Naive thymus-derived CD8-positive, alpha-beta T cell (primary cell): ENCODE results near the gene UST. TPM values are rescaled to one million over a fixed set of nuclear protein-coding genes. Genes with fewer than 3 reads are reported as not detected.
"Not testable (repeated sequence)": the region's sequence is repeated elsewhere in the genome, so short reads cannot be mapped to it uniquely, and the experiment has no call there.

Source experiments
- ATAC-seq, 2 donors: fragments of 150-1000 bp; cut with Tn5 transposase in 1 of 2; sonication (Bioruptor Pico), chemical (Tn5 transposase) in 1 of 2; 1 replicate in 1 of 2; 2 replicates in 1 of 2; pipeline ENCODE4 v1.10.0; 2021; ENCODE audit warnings: mild to moderate bottlenecking in 2 of 2, moderate library complexity in 2 of 2
- POLR2A ChIA-PET: fragments of 350-600 bp; sonication (Branson Sonifier 250); formaldehyde crosslinking; loops from one replicate; lab custom pipeline; 2021; ENCODE audit warnings: antibody characterized with exemption; lab: Charles Lee
- DNase-seq, 10 donors: peaks; one replicate each; pipeline versions ENCODE4 v3.0.0 to v3.0.0-alpha.2; 2020 to 2022
- H3K27ac Mint-ChIP-seq, 10 donors: one replicate each; pipeline ENCODE4 v1.8.0; 2020 to 2022; ENCODE audit warnings: mild to moderate bottlenecking in 10 of 10, mixed read lengths in 10 of 10, moderate library complexity in 4 of 10, inconsistent platforms in 1 of 10
- H3K27me3 Mint-ChIP-seq, 5 donors: one replicate each; pipeline ENCODE4 v1.8.0; 2021 to 2022; ENCODE audit warnings: mixed read lengths in 5 of 5
- H3K36me3 Mint-ChIP-seq, 3 donors: one replicate each; pipeline ENCODE4 v1.8.0; 2020 to 2022; ENCODE audit warnings: mixed read lengths in 3 of 3, mild to moderate bottlenecking in 2 of 3, inconsistent platforms in 1 of 3
- H3K4me1 Mint-ChIP-seq, 4 donors: one replicate each; pipeline ENCODE4 v1.8.0; 2021 to 2022; ENCODE audit warnings: mixed read lengths in 4 of 4
- H3K4me3 Mint-ChIP-seq, 10 donors: one replicate each; pipeline ENCODE4 v1.8.0; 2020 to 2022; ENCODE audit warnings: mild to moderate bottlenecking in 10 of 10, mixed read lengths in 10 of 10, moderate library complexity in 6 of 10, inconsistent platforms in 1 of 10
- H3K9me3 Mint-ChIP-seq, 9 donors: one replicate each; pipeline ENCODE4 v1.8.0; 2020 to 2022; ENCODE audit warnings: mixed read lengths in 9 of 9, mild to moderate bottlenecking in 3 of 9, inconsistent platforms in 1 of 9, moderate library complexity in 1 of 9
- polyA plus RNA-seq, 3 donors: library from polyadenylated mRNA; unstranded; fragments of 300-500 nt; fragmentation: Illumina TruSeq; gene quantifications; one replicate each; pipeline ENCODE4 v1.2.3, GENCODE V29; 2021
- total RNA-seq, 8 experiments: library from RNA in 2 of 8; stranded (reverse) in 2 of 8; gene quantifications; one replicate each; pipeline ENCODE4 v1.2.3 and lab custom pipeline; 2021 to 2026

The UST gene
- total and polyA plus RNA-seq, 5 experiments from 2014 or later, result 0.08 to 1.4 (median 0.47) TPM

GRCh38 chr6:148852688-148853087 is 105.9 kb downstream of the UST start:
- POLR2A ChIA-PET, result no interaction called here
- Mint-ChIP-seq H3K27ac (no peak overlapping the region), H3K4me1 (peaks cover 0 to 15% (median under 1%) of the 10 kb centered on the region in 4 donors), H3K9me3 (no peaks in the 10 kb centered on the region), H3K36me3 (peaks cover 0 to 6% (median 0%) of the 10 kb centered on the region in 3 donors), H3K4me3 (no peak overlapping the region), H3K27me3 (peaks cover 0 to 3% (median 0%) of the 10 kb centered on the region in 5 donors)
- DNase-seq (no peak), ATAC-seq (no peak)

DNA sequence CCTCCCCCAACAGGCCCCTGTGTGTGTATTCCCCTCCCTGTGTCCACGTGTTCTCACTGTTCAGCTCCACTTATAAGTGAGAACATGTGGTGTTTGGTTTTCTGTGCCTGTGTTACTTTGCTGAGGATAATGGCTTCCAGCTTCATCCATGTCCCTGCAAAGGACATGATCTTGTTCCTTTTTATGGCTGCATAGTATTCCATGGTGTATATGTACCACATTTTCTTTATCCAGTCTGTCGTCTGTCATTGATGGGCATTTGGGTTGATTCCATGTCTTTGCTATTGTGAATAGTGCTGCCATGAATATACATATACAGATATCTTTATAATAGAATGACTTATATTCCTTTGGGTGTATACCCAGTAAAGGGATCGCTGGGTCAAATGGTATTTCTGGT is 106.3 kb downstream of the UST start:
- peaks cover 0 to 16% (median under 1%) of the 10 kb centered on the region in 4 donors for H3K4me1 Mint-ChIP-seq
- H3K27ac Mint-ChIP-seq, H3K27me3 Mint-ChIP-seq, DNase-seq, ATAC-seq, H3K36me3 Mint-ChIP-seq, H3K9me3 Mint-ChIP-seq, H3K4me3 Mint-ChIP-seq, POLR2A ChIA-PET: not testable (repeated sequence)

- Mint-ChIP-seq H3K4me3 (no peak overlapping the region), H3K36me3 (peaks cover 0 to 6% (median 0%) of the 10 kb centered on the region in 3 donors), H3K27me3 (peaks cover 0 to 3% (median 0%) of the 10 kb centered on the region in 5 donors), H3K4me1 (peaks cover 0 to 20% (median under 1%) of the 10 kb centered on the region in 4 donors), H3K27ac (no peak overlapping the region), H3K9me3 (no peaks in the 10 kb centered on the region)
- POLR2A ChIA-PET, result no interaction called here
- ATAC-seq (no peak), DNase-seq (no peak)
These were observed 107.3 kb downstream of the UST start for GRCh38 chr6:148854096-148854495.

- H3K36me3 Mint-ChIP-seq, result peaks cover 0 to 6% (median 0%) of the 10 kb centered on the region in 3 donors
- POLR2A ChIA-PET, result no interaction called here
- peaks cover 0 to 3% (median 0%) of the 10 kb centered on the region in 5 donors for H3K27me3 Mint-ChIP-seq
- H3K4me1 Mint-ChIP-seq, result peaks cover 0 to 17% (median 0%) of the 10 kb centered on the region in 4 donors
- no peak for ATAC-seq
- H3K9me3 Mint-ChIP-seq, result no peaks in the 10 kb centered on the region
- no peak for DNase-seq
- H3K27ac Mint-ChIP-seq, result no peak overlapping the region
- no peak overlapping the region for H3K4me3 Mint-ChIP-seq
These were observed 108.2 kb downstream of the UST start for GRCh38 chr6:148854992-148855391.

GRCh38 chr6:148855744-148856143 is 108.9 kb downstream of the UST start:
- Mint-ChIP-seq H3K9me3 (no peaks in the 10 kb centered on the region), H3K4me1 (peaks cover 0 to 17% (median 0%) of the 10 kb centered on the region in 4 donors), H3K27ac (no peak overlapping the region), H3K4me3 (no peak overlapping the region), H3K36me3 (peaks cover 0 to 6% (median 0%) of the 10 kb centered on the region in 3 donors), H3K27me3 (peaks cover 0 to 3% (median 0%) of the 10 kb centered on the region in 5 donors)
- DNase-seq (no peak), ATAC-seq (no peak)
- POLR2A ChIA-PET, result no interaction called here

DNA sequence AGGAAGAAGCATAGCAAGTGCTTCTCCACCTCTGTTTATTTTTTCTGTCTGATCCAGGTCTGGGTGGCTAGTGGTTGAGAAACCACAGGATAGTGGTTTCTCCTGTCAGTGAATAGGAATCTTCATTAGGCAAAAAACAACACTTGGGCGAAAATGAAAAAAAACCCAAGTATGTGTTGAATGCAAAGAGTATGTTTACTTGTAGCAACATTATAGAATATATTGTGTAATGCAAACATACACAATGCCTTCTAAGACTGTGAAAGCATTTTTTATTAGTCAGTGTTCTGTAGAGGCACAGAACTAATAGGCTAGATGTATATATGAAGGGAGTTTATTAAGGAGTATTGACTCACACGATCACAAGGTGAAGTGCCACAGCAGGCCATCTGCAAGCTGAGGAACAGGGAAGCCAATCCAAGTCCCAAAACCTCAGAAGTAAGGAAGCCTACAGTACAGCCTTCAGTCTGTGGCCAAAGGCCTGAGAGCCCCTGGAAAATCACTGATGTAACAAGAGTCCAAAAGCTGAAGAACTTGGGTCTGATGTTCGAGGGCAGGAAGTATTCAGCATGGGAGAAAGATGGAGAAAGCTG is 111.1 kb downstream of the UST start:
- POLR2A ChIA-PET, result no interaction called here
- Mint-ChIP-seq H3K36me3 (peaks cover 0 to 11% (median 0%) of the 10 kb centered on the region in 3 donors), H3K4me3 (no peak overlapping the region), H3K27ac (no peak overlapping the region), H3K4me1 (peaks cover 0 to 17% (median 0%) of the 10 kb centered on the region in 4 donors), H3K27me3 (peaks cover 0 to 7% (median 0%) of the 10 kb centered on the region in 5 donors), H3K9me3 (peaks cover 0 to 21% (median 3%) of the 10 kb centered on the region in 9 donors)
- no peak for DNase-seq
- no peak for ATAC-seq

GRCh38 chr6:148864132-148864531 is 117.3 kb downstream of the UST start:
- peaks cover 0 to 28% (median 4%) of the 10 kb centered on the region in 9 donors for H3K9me3 Mint-ChIP-seq
- H3K27me3 Mint-ChIP-seq, result peaks cover 0 to 16% (median 2%) of the 10 kb centered on the region in 5 donors
- POLR2A ChIA-PET, DNase-seq, H3K4me3 Mint-ChIP-seq, H3K36me3 Mint-ChIP-seq, ATAC-seq, H3K27ac Mint-ChIP-seq: not testable (repeated sequence)
- peaks cover 0 to 28% (median 0%) of the 10 kb centered on the region in 4 donors for H3K4me1 Mint-ChIP-seq

GRCh38 chr6:148864941-148865340 is 118.1 kb downstream of the UST start:
- peaks cover 0 to 28% (median 4%) of the 10 kb centered on the region in 9 donors for H3K9me3 Mint-ChIP-seq
- ATAC-seq, result no peak

DNA sequence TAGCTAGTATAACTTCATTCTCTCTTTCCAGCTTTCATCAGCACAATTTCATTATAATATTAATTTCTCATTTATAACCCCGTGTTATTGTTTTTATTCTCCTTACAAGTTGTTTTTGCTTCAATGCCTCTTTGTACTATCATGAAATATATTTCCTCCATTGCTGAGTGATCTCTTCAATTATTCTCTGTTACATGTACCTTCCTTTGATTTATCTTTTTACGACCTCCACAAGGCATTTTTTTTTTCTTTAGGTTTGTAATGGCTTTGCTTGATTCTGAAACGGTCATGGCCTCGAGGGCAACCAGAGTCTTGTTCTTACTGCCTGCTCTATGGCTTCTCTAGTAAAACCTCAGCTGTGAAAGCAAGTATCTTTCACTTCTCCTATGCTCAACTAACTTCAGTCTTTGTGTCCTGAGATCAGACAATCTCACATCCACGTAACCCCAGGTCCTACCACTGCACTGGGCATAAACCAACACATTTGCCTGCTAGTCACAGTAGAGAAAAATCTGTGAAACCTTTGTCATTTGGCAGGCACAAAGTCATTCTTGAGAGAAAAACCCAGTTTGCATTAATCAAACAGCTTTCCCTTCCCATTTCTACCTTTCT is 119.9 kb downstream of the UST start:
- Mint-ChIP-seq H3K36me3 (peaks cover 0 to 5% (median 2%) of the 10 kb centered on the region in 3 donors), H3K4me3 (no peak overlapping the region), H3K4me1 (peaks cover 0 to 37% (median 0%) of the 10 kb centered on the region in 4 donors), H3K27ac (peak overlapping the region in 1 of 10 donors; percentile 32), H3K27me3 (peaks cover 0 to 10% (median 2%) of the 10 kb centered on the region in 5 donors), H3K9me3 (peaks cover 0 to 18% (median under 1%) of the 10 kb centered on the region in 9 donors)
- DNase-seq (no peak), ATAC-seq (no peak)
- POLR2A ChIA-PET, result no interaction called here

More at GRCh38 chr6:148864941-148865340, 118.1 kb downstream of the UST start:
- POLR2A ChIA-PET, result no interaction called here
- Mint-ChIP-seq H3K4me1 (peaks cover 0 to 33% (median 0%) of the 10 kb centered on the region in 4 donors), H3K4me3 (no peak overlapping the region), H3K27me3 (peaks cover 0 to 16% (median 2%) of the 10 kb centered on the region in 5 donors), H3K36me3 (peaks cover 0 to 10% (median 2%) of the 10 kb centered on the region in 3 donors), H3K27ac (no peak overlapping the region)
- DNase-seq, result no peak

DNA sequence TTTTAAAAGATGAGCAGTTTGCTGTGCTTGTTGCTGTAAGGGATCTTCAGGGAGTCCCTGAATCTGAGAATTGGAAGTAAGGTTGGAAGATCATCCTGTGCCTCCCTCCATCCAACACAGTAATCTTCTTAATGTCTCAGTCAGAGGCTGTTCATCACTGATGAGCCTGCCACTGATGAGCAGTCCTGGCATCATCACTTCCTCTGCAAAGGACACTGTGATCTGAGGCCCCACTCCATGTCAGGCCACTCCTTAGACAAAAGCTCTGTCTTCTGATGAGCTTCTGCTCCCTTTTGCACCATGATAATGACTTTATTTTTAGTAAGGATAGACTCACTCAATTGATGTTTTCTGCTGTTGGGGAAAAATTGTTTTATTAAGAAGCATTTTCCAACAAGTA is 121.0 kb downstream of the UST start:
- Mint-ChIP-seq H3K27ac (no peak overlapping the region), H3K4me3 (no peak overlapping the region), H3K9me3 (peaks cover 0 to 7% (median 0%) of the 10 kb centered on the region in 9 donors), H3K27me3 (peaks cover 0 to 9% (median 2%) of the 10 kb centered on the region in 5 donors), H3K4me1 (peaks cover 0 to 37% (median 0%) of the 10 kb centered on the region in 4 donors), H3K36me3 (peaks cover 0 to 5% (median 2%) of the 10 kb centered on the region in 3 donors)
- ATAC-seq (no peak), DNase-seq (no peak)
- POLR2A ChIA-PET, result no interaction called here

DNA sequence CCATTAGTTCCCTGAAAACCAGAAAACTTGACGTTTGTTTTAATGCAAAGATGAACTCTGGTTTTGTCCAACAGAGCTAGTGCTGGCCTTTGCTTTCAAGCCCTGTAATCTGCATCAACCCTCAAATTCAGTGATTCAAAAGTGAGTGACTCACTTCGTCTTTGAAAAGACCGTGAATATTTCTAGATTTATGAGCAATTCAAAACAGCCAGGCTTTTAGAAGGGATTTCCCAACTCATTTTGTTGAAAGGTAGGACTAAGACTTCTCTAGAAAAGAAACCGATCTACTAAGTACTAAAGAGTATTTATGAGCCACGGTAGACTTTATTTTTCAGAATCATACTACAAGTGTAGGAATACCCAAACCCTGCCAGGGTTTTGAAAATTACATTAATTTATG is 121.5 kb downstream of the UST start:
- peaks cover 0 to 6% (median 2%) of the 10 kb centered on the region in 5 donors for H3K27me3 Mint-ChIP-seq
- no peak for ATAC-seq
- H3K27ac Mint-ChIP-seq, result no peak overlapping the region
- H3K36me3 Mint-ChIP-seq, result peaks cover 0 to 2% (median under 1%) of the 10 kb centered on the region in 3 donors
- DNase-seq, result no peak
- POLR2A ChIA-PET, result no interaction called here
- peaks cover 0 to 37% (median 0%) of the 10 kb centered on the region in 4 donors for H3K4me1 Mint-ChIP-seq
- peaks cover 0 to 2% (median 0%) of the 10 kb centered on the region in 9 donors for H3K9me3 Mint-ChIP-seq
- no peak overlapping the region for H3K4me3 Mint-ChIP-seq

DNA sequence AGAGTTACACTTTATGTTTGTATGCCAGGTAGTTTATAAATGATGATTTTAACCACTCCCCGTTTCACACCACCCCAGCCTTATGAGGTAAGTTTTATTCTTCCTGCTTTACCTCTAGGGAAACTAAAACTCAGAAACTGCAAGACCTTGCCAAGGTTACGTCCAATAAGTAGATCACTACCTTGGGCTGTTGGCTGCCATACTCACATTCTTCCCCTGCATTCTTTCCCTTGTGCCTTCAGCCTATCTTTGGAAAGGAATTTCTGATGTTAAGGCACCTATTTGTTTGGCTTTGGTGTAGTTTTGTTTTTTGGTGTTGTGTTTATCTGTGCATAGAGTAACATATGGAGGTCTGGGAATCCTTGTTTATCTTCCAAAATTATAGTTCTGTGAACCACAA is 122.1 kb downstream of the UST start:
- H3K4me1 Mint-ChIP-seq, result peaks cover 0 to 37% (median 0%) of the 10 kb centered on the region in 4 donors
- H3K9me3 Mint-ChIP-seq, result no peaks in the 10 kb centered on the region
- H3K36me3 Mint-ChIP-seq, result peaks cover 0 to 2% (median 0%) of the 10 kb centered on the region in 3 donors
- POLR2A ChIA-PET, result no interaction called here
- DNase-seq (no peak), ATAC-seq (no peak)
- H3K27ac Mint-ChIP-seq, result no peak overlapping the region
- peaks cover 0 to 6% (median 2%) of the 10 kb centered on the region in 5 donors for H3K27me3 Mint-ChIP-seq
- no peak overlapping the region for H3K4me3 Mint-ChIP-seq

- ATAC-seq (no peak), DNase-seq (no peak)
- Mint-ChIP-seq H3K27ac (no peak overlapping the region), H3K4me3 (no peak overlapping the region), H3K9me3 (no peaks in the 10 kb centered on the region), H3K27me3 (peaks cover 0 to 5% (median 2%) of the 10 kb centered on the region in 5 donors), H3K4me1 (peaks cover 0 to 37% (median 0%) of the 10 kb centered on the region in 4 donors), H3K36me3 (peaks cover 0 to under 1% (median 0%) of the 10 kb centered on the region in 3 donors)
- POLR2A ChIA-PET, result interaction anchor here (0.6 kb wide), 1 partner anchor 24 kb away, joined by 3 read pairs; no protein-coding TSS in a partner anchor
These were observed 122.8 kb downstream of the UST start for GRCh38 chr6:148869585-148869984.
